BLaER1 (cell line): ENCODE measurements around the gene RBBP8NL.

Experiments used
- H3K27ac ChIP-seq: shearing (Covaris generic); formaldehyde crosslinking; 2 replicates; pipeline ENCODE4 v1.8.1; 2022
- H3K27me3 ChIP-seq: shearing (Covaris generic); formaldehyde crosslinking; 2 replicates; pipeline ENCODE4 v1.8.1; 2022
- H3K36me3 ChIP-seq: shearing (Covaris generic); formaldehyde crosslinking; 2 replicates; pipeline ENCODE4 v1.8.1; 2022
- H3K4me1 ChIP-seq: shearing (Covaris generic); formaldehyde crosslinking; 2 replicates; pipeline ENCODE4 v1.8.1; 2022
- H3K4me2 ChIP-seq: shearing (Covaris generic); formaldehyde crosslinking; 2 replicates; pipeline ENCODE4 v1.8.1; 2022
- H3K4me3 ChIP-seq: shearing (Covaris generic); formaldehyde crosslinking; 2 replicates; pipeline ENCODE4 v1.8.1; 2022
- H3K9ac ChIP-seq: shearing (Covaris generic); formaldehyde crosslinking; 2 replicates; pipeline ENCODE4 v1.8.1; 2022
- H3K9me3 ChIP-seq: shearing (Covaris generic); formaldehyde crosslinking; 2 replicates; pipeline ENCODE4 v1.8.1; 2022
- H4K20me1 ChIP-seq: shearing (Covaris generic); formaldehyde crosslinking; 2 replicates; pipeline ENCODE4 v1.8.1; 2022
- Cebpa-rat ChIP-seq: shearing (Covaris generic); IDR thresholded peaks from 2 replicates; pipeline ENCODE4 v1.8.1; 2022

Gene RBBP8NL

DNA sequence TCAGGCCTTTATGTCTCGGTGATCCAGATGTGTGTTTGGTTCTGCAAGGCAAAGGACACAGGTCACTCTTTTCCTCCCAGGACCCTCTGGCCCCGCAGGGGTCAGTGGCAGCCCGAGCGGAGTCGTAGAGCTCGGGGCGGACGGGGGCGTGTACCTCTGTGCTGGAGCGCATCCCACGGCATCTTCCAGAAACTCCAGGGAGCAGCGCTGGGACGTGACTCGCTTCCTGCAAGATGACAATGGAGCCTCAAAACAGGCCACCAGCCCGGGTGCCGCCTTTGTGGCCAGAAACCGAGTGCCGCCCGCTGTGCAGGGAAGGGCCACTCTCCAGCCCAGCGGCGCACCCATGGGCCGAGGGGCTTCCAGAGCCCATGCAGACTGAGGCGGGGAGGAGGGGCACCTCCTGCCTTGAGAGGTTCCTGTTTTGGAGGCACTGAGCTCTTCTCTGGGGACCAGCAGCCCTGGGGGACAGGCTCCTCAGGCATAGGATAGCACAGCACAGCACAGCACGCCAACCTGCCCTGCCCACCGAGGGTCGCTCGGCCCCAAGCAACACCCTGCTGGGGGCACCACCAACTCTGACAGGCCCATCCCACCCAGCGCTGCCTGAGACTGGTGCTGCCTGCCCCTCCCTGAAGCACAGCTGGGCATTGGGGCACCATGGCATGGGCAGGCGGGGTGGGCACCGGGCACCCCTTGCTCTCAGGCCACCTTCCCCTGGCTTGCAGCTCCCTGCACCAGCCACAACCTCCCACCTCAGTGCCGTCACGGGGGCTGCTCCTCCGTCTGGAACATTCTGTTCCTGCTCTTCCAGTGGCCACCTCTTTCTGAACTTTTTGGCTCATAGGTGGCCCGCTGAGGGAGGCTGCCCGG, 30.7 kb downstream of the RBBP8NL start:
- no peak overlapping the region for H3K4me3 ChIP-seq
- H3K36me3 ChIP-seq, result peaks cover 69% of the 10 kb centered on the region
- peaks cover 86% of the 10 kb centered on the region for H4K20me1 ChIP-seq
- H3K9ac ChIP-seq, result peak overlapping the region; percentile 50; the same call in 1 of the 2 replicates
- no peaks in the 10 kb centered on the region for H3K27me3 ChIP-seq
- peak overlapping the region; percentile 59 for H3K4me2 ChIP-seq
- peaks cover 46% of the 10 kb centered on the region for H3K4me1 ChIP-seq
- H3K9me3 ChIP-seq, result peaks cover 5% of the 10 kb centered on the region; the same call in 1 of the 2 replicates
- TF ChIP-seq Cebpa-rat, result no peak
- H3K27ac ChIP-seq, result peak overlapping the region; percentile 26; the same call in 1 of the 2 replicates

DNA sequence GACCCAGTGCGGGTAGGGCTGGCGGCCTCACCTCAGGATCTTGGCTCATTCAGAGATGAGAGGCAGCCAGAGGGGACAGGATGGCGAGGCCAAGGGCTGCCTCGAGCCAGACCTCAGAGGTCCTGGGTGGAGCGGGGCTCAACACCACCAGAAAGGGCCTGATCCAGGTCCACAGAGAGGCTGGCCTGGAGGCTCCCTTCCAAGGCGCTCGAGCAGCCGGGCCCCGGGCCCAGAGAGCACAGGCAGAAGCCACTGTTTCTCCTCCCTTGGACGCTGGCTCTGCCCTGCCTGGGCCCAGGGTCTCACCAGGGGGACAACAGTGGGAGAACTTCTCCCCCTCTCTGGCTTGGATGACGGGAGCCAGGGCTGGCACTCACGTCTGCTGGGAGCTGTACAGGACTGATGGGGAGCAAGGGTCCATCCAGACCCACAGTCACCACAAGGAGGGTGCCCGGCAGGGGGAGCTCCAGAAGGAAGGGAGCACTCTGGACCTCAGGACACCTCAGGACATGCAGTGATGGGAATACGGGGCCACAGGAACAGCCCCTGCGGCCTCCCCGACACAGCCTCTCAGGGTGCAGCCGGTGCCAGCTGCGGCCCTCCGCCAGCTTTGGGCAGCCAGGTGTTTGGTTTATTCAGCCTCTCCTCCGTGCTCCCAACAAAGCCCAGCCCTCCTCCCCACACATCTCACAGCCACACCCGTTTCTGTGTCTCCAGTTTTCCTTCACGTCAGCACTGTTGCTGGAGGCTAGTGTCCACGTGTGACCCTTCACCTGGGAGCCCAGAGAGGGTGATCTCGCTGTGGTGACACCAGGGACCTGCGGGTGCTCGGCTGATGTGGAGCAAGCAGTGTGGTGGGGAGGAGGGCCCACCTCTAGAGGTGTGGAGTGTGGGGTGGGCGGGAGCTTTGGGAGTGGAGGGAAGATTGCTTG, 31.8 kb downstream of the RBBP8NL start:
- H4K20me1 ChIP-seq, result peaks cover 86% of the 10 kb centered on the region
- no peak for TF ChIP-seq Cebpa-rat
- H3K4me1 ChIP-seq, result peaks cover 36% of the 10 kb centered on the region
- H3K4me2 ChIP-seq, result no peak overlapping the region
- H3K9me3 ChIP-seq, result peaks cover 5% of the 10 kb centered on the region; the same call in 1 of the 2 replicates
- no peak overlapping the region for H3K4me3 ChIP-seq
- H3K27ac ChIP-seq, result no peak overlapping the region
- no peak overlapping the region for H3K9ac ChIP-seq
- peaks cover 80% of the 10 kb centered on the region for H3K36me3 ChIP-seq
- no peaks in the 10 kb centered on the region for H3K27me3 ChIP-seq

DNA sequence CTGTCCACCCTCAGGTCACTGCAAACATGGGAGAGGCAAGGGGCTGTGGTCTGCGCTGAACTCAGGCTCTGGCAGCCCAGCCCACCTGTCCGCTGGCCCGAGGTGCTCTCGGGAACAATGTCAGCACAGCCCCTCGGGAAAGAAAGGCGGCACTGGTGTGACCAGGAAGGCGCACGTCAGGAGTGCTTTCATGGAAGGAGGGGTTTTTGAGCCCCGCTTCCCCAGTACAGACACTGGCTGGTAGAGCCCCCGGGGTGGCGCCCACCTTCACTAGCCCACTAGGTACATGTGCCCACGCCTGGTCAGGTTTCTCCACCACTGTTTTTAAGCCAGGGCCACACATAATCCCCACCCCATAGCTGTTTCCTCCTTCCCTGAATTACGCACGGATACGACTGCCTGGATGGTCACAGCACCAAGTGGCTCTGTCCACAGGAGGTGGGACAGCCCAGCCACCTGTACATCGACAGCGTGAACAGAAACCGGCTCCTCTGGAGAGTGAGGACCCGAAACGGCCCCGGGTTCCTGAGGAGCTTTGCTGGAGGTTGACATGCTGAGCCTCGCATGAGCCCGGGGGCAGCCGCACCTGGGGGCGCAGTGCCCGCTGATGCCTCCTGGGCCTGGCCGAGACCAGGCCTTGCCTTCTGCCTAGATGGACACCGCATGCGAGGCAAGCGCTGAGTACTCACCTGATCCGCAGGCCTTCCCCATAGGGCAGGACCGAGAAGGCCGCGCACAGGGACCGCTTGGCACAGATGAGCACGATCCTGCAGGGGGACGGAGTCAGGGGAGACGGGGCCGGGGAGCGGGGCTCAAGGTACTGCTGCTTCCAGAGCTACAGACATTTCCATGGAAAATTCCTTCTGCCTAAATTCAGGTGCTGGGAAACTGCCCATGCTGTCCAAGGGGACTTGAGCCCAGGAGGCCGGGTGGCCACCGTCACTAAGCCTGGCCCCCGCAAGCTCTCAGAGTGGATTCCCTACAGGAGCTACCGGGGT, 32.8 kb downstream of the RBBP8NL start:
- no peak overlapping the region for H3K4me3 ChIP-seq
- peaks cover 90% of the 10 kb centered on the region for H3K36me3 ChIP-seq
- no peaks in the 10 kb centered on the region for H3K27me3 ChIP-seq
- H3K4me1 ChIP-seq, result peaks cover 26% of the 10 kb centered on the region
- H3K9ac ChIP-seq, result no peak overlapping the region
- peaks cover 5% of the 10 kb centered on the region; the same call in 1 of the 2 replicates for H3K9me3 ChIP-seq
- no peak overlapping the region for H3K4me2 ChIP-seq
- H4K20me1 ChIP-seq, result peaks cover 86% of the 10 kb centered on the region
- TF ChIP-seq Cebpa-rat, result no peak
- H3K27ac ChIP-seq, result no peak overlapping the region

DNA sequence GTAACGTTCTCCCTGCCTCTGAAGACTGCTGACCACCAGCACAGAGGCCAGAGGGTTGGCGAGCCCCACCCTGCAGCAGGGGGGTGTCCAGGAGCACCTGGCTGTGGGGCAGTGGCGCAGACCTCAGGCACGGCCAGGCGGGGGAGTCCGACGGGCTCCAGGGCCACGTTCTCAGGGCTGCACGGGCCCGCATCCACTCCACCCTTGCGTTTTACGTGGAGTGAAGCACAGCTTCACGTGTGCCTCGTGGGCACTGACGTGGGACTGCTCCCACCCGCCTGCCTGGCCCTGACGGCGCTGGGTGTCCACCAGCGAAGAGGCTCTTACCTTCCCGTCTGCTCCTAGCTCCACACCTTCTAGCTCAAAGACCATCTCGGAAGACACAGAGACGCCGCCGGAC, 33.5 kb downstream of the RBBP8NL start:
- Histone ChIP-seq H3K4me2 (no peak overlapping the region), H3K4me3 (no peak overlapping the region), H3K9me3 (peaks cover 5% of the 10 kb centered on the region; the same call in 1 of the 2 replicates), H4K20me1 (peaks cover 92% of the 10 kb centered on the region), H3K4me1 (peaks cover 32% of the 10 kb centered on the region), H3K27me3 (no peaks in the 10 kb centered on the region), H3K36me3 (peaks cover 97% of the 10 kb centered on the region), H3K27ac (no peak overlapping the region), H3K9ac (no peak overlapping the region)
- no peak for TF ChIP-seq Cebpa-rat

DNA sequence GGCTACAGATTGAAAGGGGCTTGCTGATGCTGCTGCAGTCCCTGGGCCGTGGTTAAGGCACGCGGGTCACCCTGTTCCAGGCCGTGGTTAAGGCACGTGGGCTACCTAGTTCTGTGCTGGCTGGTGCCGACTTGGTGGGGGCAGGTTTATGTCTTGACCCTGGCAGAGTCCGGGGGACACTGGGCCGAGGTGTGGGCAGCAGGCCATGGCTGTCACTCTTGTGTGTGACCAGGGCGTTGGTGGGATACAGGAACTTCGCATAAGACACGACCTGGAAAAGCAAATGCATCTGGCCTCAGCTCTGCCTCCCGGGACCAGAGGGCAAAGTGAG, 34.0 kb downstream of the RBBP8NL start:
- no peak for TF ChIP-seq Cebpa-rat
- H3K4me2 ChIP-seq, result no peak overlapping the region; the same call in 1 of the 2 replicates

DNA sequence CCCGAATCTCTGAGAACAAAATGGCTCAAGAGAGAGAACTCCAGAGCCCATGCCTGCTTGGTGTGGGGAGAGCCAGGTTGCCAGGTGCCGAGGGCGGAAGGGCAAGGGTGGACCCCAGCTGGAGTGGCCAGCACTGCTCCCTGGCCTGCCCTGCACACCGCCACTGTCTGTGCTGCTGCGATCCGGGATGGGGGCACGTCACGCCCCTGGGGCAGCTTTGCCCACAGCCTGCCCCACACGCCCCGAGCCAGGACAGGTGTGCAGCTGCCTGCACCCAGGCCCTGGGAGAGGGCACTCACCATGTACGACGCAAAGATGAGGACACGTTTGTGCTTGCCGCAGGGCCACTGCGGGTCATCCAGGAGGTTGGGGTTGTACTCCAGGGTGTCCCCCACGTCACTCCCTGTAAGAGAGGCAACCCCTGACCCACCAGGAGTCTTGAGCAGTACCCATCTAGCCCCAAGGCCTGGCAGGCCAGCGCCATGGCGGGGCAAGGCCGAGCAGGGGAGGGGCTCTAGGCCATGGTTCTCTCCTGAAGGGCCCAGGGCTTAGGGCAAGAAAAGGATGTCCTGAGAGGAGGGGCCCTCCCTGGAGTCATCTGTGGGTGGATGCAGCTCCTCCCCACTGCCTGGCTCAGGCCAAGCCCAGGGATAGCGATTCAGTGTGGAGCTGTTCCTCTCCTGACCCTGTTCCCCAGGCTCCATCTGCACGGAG, 34.6 kb downstream of the RBBP8NL start:
- Histone ChIP-seq H3K36me3 (peaks cover 99% of the 10 kb centered on the region), H3K27me3 (no peaks in the 10 kb centered on the region)
- TF ChIP-seq Cebpa-rat, result no peak

More for the DNA sequence above, 34.0 kb downstream of the RBBP8NL start:
- Histone ChIP-seq H3K4me1 (peaks cover 37% of the 10 kb centered on the region), H3K27ac (peak overlapping the region; percentile 30), H3K9me3 (peaks cover under 1% of the 10 kb centered on the region; the same call in 1 of the 2 replicates), H3K36me3 (peaks cover 97% of the 10 kb centered on the region), H3K4me3 (no peak overlapping the region), H3K9ac (0 out of 2 replicates have a peak overlapping the region, but pooled peaks have one; percentile 34), H3K27me3 (no peaks in the 10 kb centered on the region), H4K20me1 (peaks cover 92% of the 10 kb centered on the region)

DNA sequence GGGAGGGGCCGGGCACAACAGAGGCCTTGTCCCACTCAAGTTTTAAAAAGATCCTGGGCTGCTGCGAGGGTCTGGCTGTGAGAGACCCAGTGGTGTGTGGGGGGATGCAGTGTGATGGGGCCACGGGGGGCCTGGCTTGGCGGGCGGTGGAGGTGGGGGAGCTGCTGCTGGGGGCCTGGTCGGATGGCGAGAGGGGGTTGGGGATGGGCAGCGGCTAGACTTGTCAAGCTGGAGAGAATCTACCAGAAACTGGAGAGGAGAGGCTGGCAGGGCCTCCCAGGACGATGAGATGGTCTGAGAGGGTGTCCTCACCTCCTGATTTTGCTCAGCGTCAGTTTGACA, 35.3 kb downstream of the RBBP8NL start:
- no peaks in the 10 kb centered on the region for H3K9me3 ChIP-seq
- TF ChIP-seq Cebpa-rat, result no peak
- H3K4me2 ChIP-seq, result no peak overlapping the region
- H3K36me3 ChIP-seq, result peaks cover 94% of the 10 kb centered on the region
- H3K27ac ChIP-seq, result no peak overlapping the region
- peaks cover 99% of the 10 kb centered on the region for H4K20me1 ChIP-seq
- H3K4me3 ChIP-seq, result no peak overlapping the region
- no peak overlapping the region for H3K9ac ChIP-seq
- peaks cover 40% of the 10 kb centered on the region for H3K4me1 ChIP-seq
- no peaks in the 10 kb centered on the region for H3K27me3 ChIP-seq

More for the DNA sequence above, 34.6 kb downstream of the RBBP8NL start:
- H3K9me3 ChIP-seq, result no peaks in the 10 kb centered on the region
- peaks cover 97% of the 10 kb centered on the region for H4K20me1 ChIP-seq
- H3K9ac ChIP-seq, result 0 out of 2 replicates have a peak overlapping the region, but pooled peaks have one; percentile 34
- no peak overlapping the region; the same call in 1 of the 2 replicates for H3K4me2 ChIP-seq
- peaks cover 42% of the 10 kb centered on the region for H3K4me1 ChIP-seq
- peak overlapping the region; percentile 30 for H3K27ac ChIP-seq
- no peak overlapping the region for H3K4me3 ChIP-seq
